Muscle layer of duodenum (tissue), 2 donors: ENCODE measurements around the gene RABAC1.

Experiments used
- H3K27ac ChIP-seq: one replicate; pipeline ENCODE4 v1.7.0; 2013; ENCODE audit warnings: mild to moderate bottlenecking, low read length
- H3K27me3 ChIP-seq: one replicate; pipeline ENCODE4 v1.7.0; 2013; ENCODE audit warnings: low read depth, mild to moderate bottlenecking, control low read depth, low read length
- H3K36me3 ChIP-seq, 2 donors: one replicate each; pipeline ENCODE4 v1.7.0; 2013; ENCODE audit warnings: low read length in 2 of 2, control low read depth in 1 of 2, mild to moderate bottlenecking in 1 of 2; ENCODE audit not compliant: insufficient read depth in 2 of 2, control insufficient read depth in 1 of 2
- H3K4me1 ChIP-seq, 2 donors: one replicate each; pipeline ENCODE4 v1.7.0; 2013; ENCODE audit warnings: low read length in 2 of 2, mild to moderate bottlenecking in 2 of 2, control low read depth in 1 of 2, moderate library complexity in 1 of 2; ENCODE audit not compliant: insufficient read depth in 2 of 2, control insufficient read depth in 1 of 2
- H3K4me3 ChIP-seq, 2 donors: one replicate each; pipeline ENCODE4 v1.7.0; 2013; ENCODE audit warnings: low read length in 2 of 2, low read depth in 1 of 2, mild to moderate bottlenecking in 1 of 2
- H3K9me3 ChIP-seq, 2 donors: one replicate each; pipeline ENCODE4 v1.7.0; 2013; ENCODE audit warnings: low read length in 2 of 2, control low read depth in 1 of 2, mild to moderate bottlenecking in 1 of 2; ENCODE audit not compliant: control insufficient read depth in 1 of 2
- donor health status: healthy.

The RABAC1 gene

GRCh38 chr19:41910240-41910991 lies 48.7 kb downstream of the RABAC1 start:
- Histone ChIP-seq H3K27me3 (peaks cover 32% of the 10 kb centered on the region), H3K4me1 (peaks cover 0 to 5% of the 10 kb centered on the region in 2 donors), H3K27ac (no peak overlapping the region), H3K4me3 (no peak overlapping the region), H3K9me3 (no peaks in the 10 kb centered on the region), H3K36me3 (peaks cover 1 to 18% of the 10 kb centered on the region in 2 donors)

DNA sequence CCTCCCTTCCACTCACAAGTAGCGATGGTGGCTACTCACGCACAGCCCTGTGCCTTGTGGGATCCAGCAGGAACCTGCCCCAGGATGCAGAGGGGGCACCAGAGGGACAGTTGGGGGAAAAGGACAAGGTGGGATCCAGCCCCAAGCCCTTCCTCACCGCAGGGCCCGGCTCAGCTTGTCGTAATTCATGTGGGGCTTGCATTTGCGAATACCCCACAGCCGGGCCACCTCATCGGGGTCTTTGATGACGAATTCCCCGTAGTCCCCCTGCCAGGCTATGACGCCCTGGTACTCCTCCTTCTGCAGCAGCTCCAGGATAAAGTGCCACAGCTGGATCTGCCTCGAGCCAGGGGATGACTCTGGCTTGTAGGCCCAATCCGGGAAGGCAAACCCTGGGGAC lies 49.4 kb downstream of the RABAC1 start:
- no peaks in the 10 kb centered on the region for H3K9me3 ChIP-seq
- H3K27me3 ChIP-seq: peaks cover 29% of the 10 kb centered on the region
- no peak overlapping the region for H3K4me3 ChIP-seq
- no peaks in the 10 kb centered on the region for H3K4me1 ChIP-seq
- peaks cover 5 to 25% of the 10 kb centered on the region in 2 donors for H3K36me3 ChIP-seq
- H3K27ac ChIP-seq: no peak overlapping the region

- H3K4me1 ChIP-seq: no peaks in the 10 kb centered on the region
- H3K4me3 ChIP-seq: no peak overlapping the region
- peaks cover 10 to 33% of the 10 kb centered on the region in 2 donors for H3K36me3 ChIP-seq
- peaks cover 25% of the 10 kb centered on the region for H3K27me3 ChIP-seq
- H3K27ac ChIP-seq: no peak overlapping the region
- H3K9me3 ChIP-seq: no peaks in the 10 kb centered on the region
These were observed 50.2 kb downstream of the RABAC1 start for GRCh38 chr19:41908724-41909464.

DNA sequence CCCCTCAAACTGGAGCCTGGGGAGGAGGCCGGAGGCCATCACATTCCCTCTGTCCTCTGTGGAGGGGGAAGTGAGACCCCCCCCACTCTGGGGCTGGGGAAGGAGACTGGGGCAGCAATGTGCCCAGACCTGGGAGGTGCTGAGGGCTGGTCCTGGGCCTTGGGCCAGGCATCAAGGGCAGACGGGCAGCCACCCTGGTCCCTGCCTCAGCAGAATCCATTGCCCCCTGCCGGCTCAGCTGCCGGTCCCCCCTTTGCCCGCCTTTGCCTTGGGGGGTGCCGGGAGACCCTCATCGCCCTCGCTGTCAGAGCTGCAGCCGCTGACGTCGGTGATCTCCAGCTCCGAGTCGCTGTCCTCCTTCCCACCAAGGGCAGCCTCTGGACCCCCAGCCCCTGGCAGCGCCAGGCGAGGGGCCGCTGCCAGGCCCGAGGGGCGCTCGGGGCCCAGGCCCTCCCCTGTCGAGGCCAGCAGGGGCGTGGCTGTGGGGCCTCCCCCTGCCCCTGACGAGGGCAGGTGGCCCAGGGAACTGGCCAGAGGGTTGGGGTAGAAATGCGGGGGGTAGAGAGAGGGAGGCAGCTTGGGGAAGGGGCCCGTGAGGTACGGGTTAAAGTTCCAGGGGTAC lies 51.0 kb downstream of the RABAC1 start:
- Histone ChIP-seq H3K27me3 (peaks cover 17% of the 10 kb centered on the region), H3K9me3 (no peaks in the 10 kb centered on the region), H3K27ac (no peak overlapping the region), H3K4me1 (no peaks in the 10 kb centered on the region), H3K36me3 (peaks cover 18 to 41% of the 10 kb centered on the region in 2 donors), H3K4me3 (no peak overlapping the region)

DNA sequence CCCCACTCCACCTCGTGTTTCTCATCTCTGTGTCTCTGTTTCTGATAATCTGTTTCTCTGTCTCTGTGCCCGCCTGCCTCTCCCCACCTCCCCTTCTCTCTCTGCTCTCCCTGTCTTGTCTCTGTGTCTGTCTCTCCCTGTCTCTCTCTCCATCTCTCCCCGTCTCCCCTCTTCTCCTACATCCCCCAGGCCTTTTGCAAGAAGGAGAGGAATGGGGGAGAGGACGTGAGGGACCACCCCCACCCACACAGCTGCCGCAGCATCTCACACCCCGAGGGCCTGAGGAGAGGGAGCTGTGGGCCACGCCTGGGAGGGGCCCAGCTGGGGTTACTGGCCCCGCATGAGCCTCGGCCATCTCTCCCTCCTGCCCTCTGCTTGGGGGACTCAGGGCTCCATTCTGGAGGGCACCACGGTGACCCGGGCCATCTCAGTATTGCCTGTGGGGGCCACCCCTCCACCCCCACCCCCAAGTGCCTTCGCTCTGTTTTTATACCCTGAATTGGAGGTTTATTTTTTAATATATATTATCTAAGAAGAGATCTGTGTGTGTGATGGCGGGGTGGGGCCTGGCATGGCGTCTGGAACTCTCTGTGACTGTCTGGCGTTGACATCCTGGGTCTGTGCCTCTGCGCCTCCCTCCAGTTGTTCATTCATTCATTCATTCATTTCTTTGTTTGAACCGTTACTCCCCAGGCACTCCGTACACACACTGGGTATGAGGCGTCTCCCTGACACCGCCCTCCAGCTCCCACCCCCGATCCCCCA lies 52.0 kb downstream of the RABAC1 start:
- Histone ChIP-seq H3K4me3 (no peak overlapping the region), H3K4me1 (no peaks in the 10 kb centered on the region), H3K36me3 (peaks cover 23 to 51% of the 10 kb centered on the region in 2 donors), H3K27me3 (peaks cover 12% of the 10 kb centered on the region), H3K27ac (no peak overlapping the region), H3K9me3 (no peaks in the 10 kb centered on the region)
